Motor neuron (in vitro differentiated cells): Measurements from ENCODE around the gene IRGC. TPM values are rescaled to one million over a fixed set of nuclear protein-coding genes. Genes with fewer than 3 reads are reported as not detected.
A peak's percentile ranks its signal among the peaks of the same experiment; 100 is the strongest.

Source experiments
- ATAC-seq, 8 experiments: fragments of 200-7000 bp; cut with Tn5 transposase; replicated peaks in 6 of 8; 2 replicates each; pipeline ENCODE4 v1.8.0; 2021; ENCODE audit warnings: mild to moderate bottlenecking in 8 of 8, moderate library complexity in 8 of 8
- H3K27ac ChIP-seq, 2 donors: fragments of 250-450 bp; sonication (Bioruptor Pico); 2 replicates each; pipeline ENCODE4 v1.9.0; 2021; ENCODE audit warnings: antibody characterized with exemption in 2 of 2, mild to moderate bottlenecking in 2 of 2, moderate library complexity in 1 of 2
- H3K4me1 ChIP-seq, 2 donors: fragments of 250-450 bp; sonication (Bioruptor Pico); replicated peaks in 1 of 2; 2 replicates each; pipeline ENCODE4 v1.6.1; 2021; ENCODE audit warnings: antibody characterized with exemption in 2 of 2, mild to moderate bottlenecking in 2 of 2, moderate library complexity in 1 of 2
- H3K4me3 ChIP-seq, 5 donors: fragments of 250-450 bp; sonication (Bioruptor Pico); 2 replicates each; pipeline ENCODE4 v1.9.0; 2021; ENCODE audit warnings: antibody characterized with exemption in 5 of 5, mild to moderate bottlenecking in 5 of 5, moderate library complexity in 4 of 5
- WGBS, 10 experiments: fragments of 450-650 bp; shearing (Covaris generic); methylation state at CpG; one replicate each; pipeline ENCODE4 v1.0.0; 2022; 5-methylcytosine and 5-hydroxymethylcytosine counted together
- in situ Hi-C, 9 experiments: fragments of 400-800 bp; cut with MboI; loops; one replicate each; pipeline ENCODE4 v1.15.0; 2021; ENCODE audit warnings: low sequenced_read_pairs in 9 of 9, low pct_unique_long_range_greater_than_20kb in 2 of 9; ENCODE audit not compliant: unreplicated experiment in 9 of 9
- total RNA-seq, 8 experiments: library from RNA; unstranded; fragments of 300-600 nt; gene quantifications; 2 replicates each; pipeline versions ENCODE4 v1.2.3 to v1.2.4, GENCODE V29; 2022

IRGC gene
- total RNA-seq, 8 experiments from 2014 or later, result 0.05 to 0.81 (median 0.19) TPM; not detected in 4

DNA sequence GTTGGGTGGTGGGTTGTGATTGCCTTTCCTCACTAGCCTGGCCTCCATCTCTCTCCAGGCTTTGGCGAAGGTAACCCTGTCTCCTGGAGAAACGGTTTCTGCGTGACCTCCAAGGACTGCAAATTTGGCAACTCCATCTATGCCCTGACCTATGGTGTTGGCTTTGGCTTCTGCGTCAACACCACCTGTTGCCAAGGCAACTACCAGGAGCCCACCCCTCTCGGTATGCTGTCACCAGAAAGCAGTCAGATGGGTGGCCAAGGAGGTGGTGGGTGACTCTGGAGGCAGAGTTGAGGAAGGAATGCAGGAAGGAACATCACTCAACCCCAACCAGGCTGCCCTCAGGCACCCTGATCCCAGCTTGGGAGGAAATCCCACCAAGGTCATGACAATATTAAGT lies 18.6 kb upstream of the IRGC start:
- Histone ChIP-seq H3K27ac (no peak overlapping the region), H3K4me3 (no peak overlapping the region), H3K4me1 (no peaks in the 10 kb centered on the region)
- 80 to 100% (median 80%) methylated on average over 1 to 2 of the region's 5 CpGs; no CpG with 5 or more reads in 5 of the 10 experiments for WGBS, 10 experiments
- no peak for ATAC-seq
- in situ Hi-C loops, result no loop called here

DNA sequence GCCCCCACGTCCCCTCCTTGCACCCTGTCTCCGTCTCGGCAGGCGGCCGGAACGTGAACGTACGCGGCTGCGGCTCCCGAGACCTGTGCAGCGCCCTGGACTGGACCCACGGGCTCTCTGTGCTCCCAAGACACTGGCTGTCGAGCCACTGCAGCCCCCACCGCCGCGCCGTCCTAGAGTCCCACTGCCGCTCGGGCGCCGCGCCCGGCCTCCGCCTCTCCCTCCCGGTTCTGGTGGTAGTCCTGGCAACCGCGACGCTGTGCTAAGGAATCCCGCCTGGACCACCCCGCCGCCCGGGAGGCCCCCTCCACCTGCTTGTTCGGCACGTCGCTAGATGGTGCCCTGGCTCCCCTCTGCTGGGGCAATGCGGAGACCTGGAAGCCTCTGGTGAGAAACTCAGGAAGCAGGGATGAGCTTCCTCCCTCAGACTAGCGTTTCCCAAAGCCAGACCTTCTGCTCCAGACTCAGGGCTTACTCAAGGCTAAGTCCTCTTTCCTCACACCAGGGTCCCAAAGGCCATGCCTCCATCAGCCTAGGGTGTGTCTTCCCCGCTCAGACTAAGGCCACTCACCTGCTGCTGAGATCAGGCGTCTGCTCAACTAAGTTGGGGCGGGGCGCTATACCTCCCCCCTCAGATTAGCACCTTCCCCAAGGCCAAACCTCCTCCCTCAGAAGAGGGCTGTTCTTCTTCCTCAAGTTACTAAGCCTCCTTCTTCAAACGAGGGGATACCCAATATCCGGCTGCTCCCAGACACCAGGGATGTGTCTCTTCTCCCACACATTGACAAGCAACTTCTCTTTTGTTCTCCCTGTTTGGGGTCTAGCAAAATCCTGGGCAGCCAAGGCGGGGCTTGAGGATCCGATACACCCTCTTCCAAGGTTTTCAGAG lies 16.1 kb upstream of the IRGC start:
- ATAC-seq, result peak in 7 of 8 experiments; percentile 6 to 99 (median 95)
- in situ Hi-C loops, result no loop called here
- 0 to 72% (median 27%) methylated on average over 1 to 4 of the region's 46 CpGs; no CpG with 5 or more reads in 2 of the 10 experiments for WGBS, 10 experiments
- Histone ChIP-seq H3K4me1 (no peaks in the 10 kb centered on the region), H3K27ac (no peak overlapping the region), H3K4me3 (peak overlapping the region in 3 of 5 donors; percentile 8 to 21 (median 17))

- Histone ChIP-seq H3K4me3 (no peak overlapping the region), H3K27ac (no peak overlapping the region), H3K4me1 (no peaks in the 10 kb centered on the region)
- ATAC-seq, result peak in 2 of 8 experiments; percentile 57 to 59
- 94 to 100% methylated on average over 2 to 7 of the region's 13 CpGs; no CpG with 5 or more reads in 8 of the 10 experiments for WGBS, 10 experiments
- in situ Hi-C loops, result no loop called here
Observed at GRCh38 chr19:43700395-43701000, 15.4 kb upstream of the IRGC start.

- in situ Hi-C loops, result no loop called here
- WGBS, 10 experiments, result 40 to 90% (median 62%) methylated on average over 2 to 3 of the region's 7 CpGs; no CpG with 5 or more reads in 5 of the 10 experiments
- H3K4me3 ChIP-seq, result no peak overlapping the region
- H3K4me1 ChIP-seq, result no peaks in the 10 kb centered on the region
- H3K27ac ChIP-seq, result no peak overlapping the region
- ATAC-seq, result no peak
Observed at GRCh38 chr19:43704002-43704705, 11.7 kb upstream of the IRGC start.

DNA sequence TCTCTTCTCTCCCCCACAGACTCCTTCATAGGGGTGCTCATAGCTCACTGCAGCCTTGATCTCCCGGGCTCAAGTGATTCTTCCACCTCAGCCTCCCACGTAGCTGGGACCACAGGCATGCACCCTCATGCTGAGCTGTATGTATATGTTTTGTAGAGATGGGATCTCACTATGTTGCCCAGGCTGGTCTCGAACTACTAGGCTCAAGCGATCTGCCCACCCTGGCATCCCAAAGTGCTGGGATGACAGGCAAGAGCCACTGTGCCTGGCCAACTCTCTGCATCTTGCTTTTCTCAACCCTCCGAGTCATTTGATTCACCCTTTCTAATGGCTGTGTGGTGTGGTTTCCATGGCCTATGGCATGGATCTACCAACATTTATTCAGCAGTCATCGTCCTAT lies 10.1 kb upstream of the IRGC start:
- H3K4me3 ChIP-seq, result no peak overlapping the region
- no peak for ATAC-seq
- H3K4me1 ChIP-seq, result no peaks in the 10 kb centered on the region
- in situ Hi-C loops, result no loop called here
- 54 to 100% (median 82%) methylated on average over 1 to 6 of the region's 6 CpGs; no CpG with 5 or more reads in 2 of the 10 experiments for WGBS, 10 experiments
- no peak overlapping the region for H3K27ac ChIP-seq

- Histone ChIP-seq H3K4me3 (no peak overlapping the region), H3K27ac (no peak overlapping the region), H3K4me1 (no peaks in the 10 kb centered on the region)
- no peak for ATAC-seq
- WGBS, 10 experiments, result 40 to 89% (median 69%) methylated on average over 2 to 9 of the region's 13 CpGs; no CpG with 5 or more reads in 1 of the 10 experiments
- in situ Hi-C loops, result no loop called here
Observed at GRCh38 chr19:43707158-43707712, 8.6 kb upstream of the IRGC start.

DNA sequence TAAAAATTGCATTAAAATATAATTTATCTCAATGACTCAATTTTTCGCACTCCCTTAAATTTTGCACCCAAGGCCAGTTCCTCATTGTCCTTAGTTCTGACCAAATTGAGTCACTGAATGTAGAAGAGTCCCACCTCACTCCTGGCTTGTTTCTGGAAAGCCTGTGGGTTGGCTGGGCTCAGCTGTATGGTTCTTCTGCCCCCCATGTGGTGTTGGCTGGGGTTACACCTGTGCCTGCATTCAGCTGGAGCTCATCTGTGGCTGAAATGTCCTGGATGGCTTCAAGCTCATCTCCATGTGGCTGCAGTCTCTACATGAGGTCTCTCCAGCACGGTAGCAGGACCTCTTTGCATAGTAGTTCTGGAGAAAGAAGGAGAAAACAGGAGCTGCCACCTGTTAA lies 7.2 kb upstream of the IRGC start:
- in situ Hi-C loops, result no loop called here
- 17 to 86% (median 75%) methylated on average over 1 to 2 of the region's 2 CpGs; no CpG with 5 or more reads in 3 of the 10 experiments for WGBS, 10 experiments
- Histone ChIP-seq H3K27ac (no peak overlapping the region), H3K4me3 (no peak overlapping the region), H3K4me1 (no peaks in the 10 kb centered on the region)
- no peak for ATAC-seq

DNA sequence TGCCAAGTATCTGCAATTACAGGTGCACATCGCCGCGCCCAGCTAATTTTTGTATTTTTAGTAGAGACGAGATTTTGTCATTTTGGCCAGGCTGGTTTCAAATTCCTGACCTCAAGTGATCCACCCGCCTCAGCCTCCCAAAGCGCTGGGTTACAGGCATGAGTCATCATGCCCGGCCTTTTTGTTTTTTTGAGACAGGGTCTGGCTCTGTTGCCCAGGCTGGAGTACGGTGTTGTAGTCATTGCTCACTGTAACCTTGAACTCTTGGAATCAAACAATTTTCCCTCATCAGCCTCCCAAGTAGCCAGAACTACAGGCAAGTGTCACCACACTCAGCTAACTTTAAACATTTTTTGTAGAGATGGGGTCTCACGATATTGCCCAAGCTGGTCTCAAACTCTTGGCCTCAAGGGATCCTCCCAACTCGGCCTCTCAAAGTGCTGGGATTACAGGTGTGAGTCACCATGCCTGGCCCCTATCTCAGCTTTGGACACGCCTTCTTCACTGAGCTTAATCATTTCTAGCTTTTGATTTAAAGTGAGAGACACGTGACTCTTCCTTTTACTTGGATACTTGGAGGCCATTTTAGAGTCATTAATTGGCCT lies 4.0 kb upstream of the IRGC start:
- WGBS, 10 experiments, result 39 to 80% (median 62%) methylated on average over 2 to 10 of the region's 12 CpGs; no CpG with 5 or more reads in 2 of the 10 experiments
- Histone ChIP-seq H3K4me3 (no peak overlapping the region), H3K4me1 (no peaks in the 10 kb centered on the region), H3K27ac (no peak overlapping the region)
- in situ Hi-C loops, result no loop called here
- ATAC-seq, result no peak

DNA sequence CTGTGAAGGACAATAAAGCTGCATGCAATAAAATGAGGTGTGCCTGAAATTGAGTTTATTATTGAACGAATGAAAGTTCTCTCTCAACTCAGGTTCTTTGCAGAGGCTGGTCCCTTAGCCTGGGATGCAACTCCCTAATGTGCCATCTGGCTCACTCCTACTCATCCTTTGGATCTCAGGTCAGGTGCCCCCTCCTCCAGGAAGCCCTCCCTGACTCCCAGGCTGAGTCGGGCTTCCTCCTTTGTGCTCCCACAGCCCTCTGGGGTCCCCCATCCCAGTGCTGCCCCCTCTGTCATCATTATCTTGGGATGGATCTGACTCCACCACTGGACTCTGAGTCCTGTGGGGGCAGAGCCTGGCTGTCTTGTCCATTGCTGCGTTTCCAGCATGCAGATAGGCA lies 2.7 kb upstream of the IRGC start:
- 0 to 100% (median 54%) methylated on average over 1 to 3 of the region's 3 CpGs; no CpG with 5 or more reads in 7 of the 10 experiments for WGBS, 10 experiments
- ATAC-seq, result no peak
- no peaks in the 10 kb centered on the region for H3K4me1 ChIP-seq
- in situ Hi-C loops, result no loop called here
- H3K4me3 ChIP-seq, result no peak overlapping the region
- no peak overlapping the region for H3K27ac ChIP-seq

DNA sequence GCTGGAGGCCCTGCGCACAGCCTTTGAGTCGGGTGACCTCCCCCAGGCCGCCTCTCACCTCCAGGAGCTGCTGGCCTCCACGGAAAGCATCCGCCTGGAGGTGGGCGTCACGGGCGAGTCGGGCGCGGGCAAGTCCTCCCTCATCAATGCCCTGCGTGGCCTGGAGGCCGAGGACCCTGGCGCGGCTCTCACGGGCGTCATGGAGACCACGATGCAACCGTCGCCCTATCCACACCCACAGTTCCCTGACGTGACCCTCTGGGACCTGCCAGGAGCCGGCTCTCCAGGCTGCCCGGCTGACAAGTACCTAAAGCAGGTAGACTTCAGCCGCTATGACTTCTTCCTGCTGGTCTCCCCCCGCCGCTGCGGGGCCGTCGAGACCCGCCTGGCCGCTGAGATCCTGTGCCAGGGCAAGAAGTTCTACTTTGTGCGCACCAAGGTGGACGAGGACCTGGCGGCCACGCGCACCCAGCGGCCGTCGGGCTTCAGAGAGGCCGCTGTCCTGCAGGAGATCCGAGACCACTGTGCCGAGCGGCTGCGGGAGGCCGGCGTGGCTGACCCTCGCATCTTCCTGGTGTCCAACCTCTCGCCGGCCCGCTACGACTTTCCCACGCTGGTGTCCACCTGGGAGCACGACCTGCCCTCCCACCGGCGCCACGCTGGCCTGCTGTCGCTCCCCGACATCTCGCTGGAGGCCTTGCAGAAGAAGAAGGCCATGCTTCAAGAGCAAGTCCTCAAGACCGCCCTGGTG lies 2.9 kb downstream of the IRGC start:
- ATAC-seq, result no peak
- Histone ChIP-seq H3K27ac (no peak overlapping the region), H3K4me1 (no peaks in the 10 kb centered on the region), H3K4me3 (no peak overlapping the region)
- 83 to 93% (median 89%) methylated on average over 2 to 21 of the region's 60 CpGs; no CpG with 5 or more reads in 5 of the 10 experiments for WGBS, 10 experiments
- in situ Hi-C loops, result no loop called here

- Histone ChIP-seq H3K4me3 (no peak overlapping the region), H3K4me1 (no peaks in the 10 kb centered on the region), H3K27ac (no peak overlapping the region)
- 94 to 100% (median 94%) methylated on average over 1 to 13 of the region's 37 CpGs; no CpG with 5 or more reads in 7 of the 10 experiments for WGBS, 10 experiments
- ATAC-seq, result no peak
- in situ Hi-C loops, result no loop called here
Observed at GRCh38 chr19:43719378-43719868, 3.5 kb downstream of the IRGC start.

DNA sequence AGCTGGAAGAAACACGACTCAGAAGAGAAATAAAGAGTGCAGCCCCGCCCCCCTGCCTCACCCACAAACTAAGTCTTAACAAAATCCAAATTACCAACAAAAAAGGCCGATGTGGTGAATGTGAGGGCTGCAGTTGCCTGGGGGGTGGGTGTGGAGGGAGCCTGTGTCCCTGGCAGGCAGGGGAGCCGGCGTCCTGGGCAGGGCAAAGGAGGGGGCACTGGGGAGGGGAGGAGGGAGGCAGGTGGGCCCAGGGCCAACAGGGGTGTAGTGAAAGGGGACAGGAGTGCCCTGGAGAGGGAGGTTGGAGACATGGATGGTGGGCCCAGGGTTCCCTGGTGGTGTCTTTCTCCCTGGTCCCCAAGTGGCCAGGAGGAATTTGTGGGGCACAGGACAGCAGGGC lies 4.0 kb downstream of the IRGC start:
- Histone ChIP-seq H3K27ac (no peak overlapping the region), H3K4me3 (no peak overlapping the region), H3K4me1 (no peaks in the 10 kb centered on the region)
- in situ Hi-C loops, result no loop called here
- peak in 1 of 8 experiments; percentile 13 for ATAC-seq
- no CpG with 5 or more reads among the region's 5 CpGs for WGBS, 10 experiments
